Parathyroid adenoma (tissue), 2 donors: Measurements from ENCODE around the gene RTCB.

Experiments used
- H2AFZ ChIP-seq: fragments of 300-600 bp; sonication (generic); one replicate; pipeline ENCODE4 v1.7.0; 2017; ENCODE audit warnings: antibody characterized with exemption, mild to moderate bottlenecking
- H3K27ac ChIP-seq: fragments of 300-600 bp; sonication (generic); one replicate; pipeline ENCODE4 v1.7.0; 2017
- H3K27me3 ChIP-seq: fragments of 300-600 bp; sonication (generic); one replicate; pipeline ENCODE4 v1.7.0; 2017; ENCODE audit warnings: low read length; ENCODE audit not compliant: control insufficient read depth, insufficient read depth
- H3K36me3 ChIP-seq: fragments of 300-600 bp; sonication (generic); one replicate; pipeline ENCODE4 v1.7.0; 2017; ENCODE audit warnings: low read length; ENCODE audit not compliant: control insufficient read depth, insufficient read depth
- H3K4me1 ChIP-seq: fragments of 300-600 bp; sonication (generic); one replicate; pipeline ENCODE4 v1.7.0; 2017; ENCODE audit warnings: control low read depth
- H3K4me2 ChIP-seq: fragments of 300-600 bp; sonication (generic); one replicate; pipeline ENCODE4 v1.7.0; 2017; ENCODE audit warnings: low read length
- H3K4me3 ChIP-seq: fragments of 300-600 bp; sonication (generic); one replicate; pipeline ENCODE4 v1.7.0; 2017; ENCODE audit warnings: low read depth, low read length
- H3K79me2 ChIP-seq: fragments of 300-600 bp; sonication (generic); one replicate; pipeline ENCODE4 v1.7.0; 2017; ENCODE audit warnings: control low read depth
- H3K9ac ChIP-seq: fragments of 300-600 bp; sonication (generic); one replicate; pipeline ENCODE4 v1.7.0; 2017; ENCODE audit warnings: mild to moderate bottlenecking
- H3K9me3 ChIP-seq: fragments of 300-600 bp; sonication (generic); one replicate; pipeline ENCODE4 v1.7.0; 2017; ENCODE audit warnings: low read length; ENCODE audit not compliant: control insufficient read depth
- TF ChIP-seq, protein P1 (sequence below): fragments of 300-600 bp; sonication (generic); IDR thresholded peaks from one replicate; pipeline ENCODE4 v1.7.0; 2017; ENCODE audit warnings: antibody characterized with exemption, mild to moderate bottlenecking
- donor health status: primary hyperparathyroidism.

The RTCB gene

DNA sequence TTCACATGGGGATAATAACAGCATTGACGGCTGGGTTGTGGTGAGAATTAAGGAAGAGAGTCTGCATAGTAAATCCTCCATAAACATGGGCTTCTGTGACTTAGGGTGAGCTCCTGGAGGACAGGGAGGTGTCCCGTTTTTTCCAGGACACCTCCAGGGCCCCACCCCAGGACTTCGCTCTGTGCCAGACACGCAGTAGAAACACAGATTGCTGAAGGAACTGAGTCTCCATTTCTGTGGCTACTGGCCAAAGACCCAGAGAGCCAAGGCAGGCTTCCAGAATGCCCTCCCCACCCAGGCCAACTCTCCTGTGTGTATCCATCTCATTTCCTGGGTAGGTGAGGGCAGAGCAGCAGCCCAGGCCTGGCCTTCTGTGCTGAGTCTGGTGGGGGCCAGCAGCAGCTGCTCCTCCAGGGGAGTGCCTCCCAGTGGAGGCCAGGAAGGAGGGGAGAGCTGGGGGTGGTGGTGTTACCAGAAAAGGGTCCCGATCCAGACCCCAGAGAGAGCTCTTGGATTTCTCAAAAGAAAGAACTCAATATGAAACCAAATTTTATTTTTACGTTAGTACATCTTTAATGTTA is 63.9 kb downstream of the RTCB start:
- Histone ChIP-seq H3K4me2 (no peak overlapping the region), H2AFZ (no peak overlapping the region), H3K9ac (no peak overlapping the region), H3K79me2 (no peaks in the 10 kb centered on the region), H3K27ac (no peak overlapping the region), H3K4me1 (no peaks in the 10 kb centered on the region), H3K4me3 (no peak overlapping the region), H3K27me3 (no peaks in the 10 kb centered on the region), H3K9me3 (no peaks in the 10 kb centered on the region), H3K36me3 (no peaks in the 10 kb centered on the region)
- TF ChIP-seq, protein P1, sequence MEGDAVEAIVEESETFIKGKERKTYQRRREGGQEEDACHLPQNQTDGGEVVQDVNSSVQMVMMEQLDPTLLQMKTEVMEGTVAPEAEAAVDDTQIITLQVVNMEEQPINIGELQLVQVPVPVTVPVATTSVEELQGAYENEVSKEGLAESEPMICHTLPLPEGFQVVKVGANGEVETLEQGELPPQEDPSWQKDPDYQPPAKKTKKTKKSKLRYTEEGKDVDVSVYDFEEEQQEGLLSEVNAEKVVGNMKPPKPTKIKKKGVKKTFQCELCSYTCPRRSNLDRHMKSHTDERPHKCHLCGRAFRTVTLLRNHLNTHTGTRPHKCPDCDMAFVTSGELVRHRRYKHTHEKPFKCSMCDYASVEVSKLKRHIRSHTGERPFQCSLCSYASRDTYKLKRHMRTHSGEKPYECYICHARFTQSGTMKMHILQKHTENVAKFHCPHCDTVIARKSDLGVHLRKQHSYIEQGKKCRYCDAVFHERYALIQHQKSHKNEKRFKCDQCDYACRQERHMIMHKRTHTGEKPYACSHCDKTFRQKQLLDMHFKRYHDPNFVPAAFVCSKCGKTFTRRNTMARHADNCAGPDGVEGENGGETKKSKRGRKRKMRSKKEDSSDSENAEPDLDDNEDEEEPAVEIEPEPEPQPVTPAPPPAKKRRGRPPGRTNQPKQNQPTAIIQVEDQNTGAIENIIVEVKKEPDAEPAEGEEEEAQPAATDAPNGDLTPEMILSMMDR = no peak

DNA sequence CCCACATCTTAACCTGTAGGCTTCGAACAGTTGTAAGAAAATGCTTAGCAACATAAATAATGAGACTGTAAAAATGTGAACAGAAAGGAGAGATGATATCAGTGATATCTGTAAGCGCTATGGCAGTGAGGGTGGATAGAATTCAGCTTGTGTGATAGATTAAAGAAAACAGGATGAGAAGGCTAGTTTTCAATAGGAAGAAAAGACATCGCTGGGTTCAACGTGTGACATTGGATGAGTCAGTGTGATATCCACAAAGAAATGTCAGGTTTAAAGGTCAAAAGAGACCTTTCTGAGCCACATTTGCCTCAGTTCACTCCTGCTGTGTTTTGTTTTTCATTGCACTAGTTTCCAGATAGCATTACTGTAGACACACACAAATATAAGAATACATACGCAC is 68.1 kb downstream of the RTCB start:
- Histone ChIP-seq H3K9me3 (no peaks in the 10 kb centered on the region), H3K4me3 (no peak overlapping the region), H3K36me3 (no peaks in the 10 kb centered on the region), H3K4me2 (no peak overlapping the region), H2AFZ (no peak overlapping the region), H3K27me3 (no peaks in the 10 kb centered on the region), H3K79me2 (no peaks in the 10 kb centered on the region), H3K9ac (no peak overlapping the region), H3K4me1 (no peaks in the 10 kb centered on the region), H3K27ac (no peak overlapping the region)
- TF ChIP-seq, protein P1 = no peak

DNA sequence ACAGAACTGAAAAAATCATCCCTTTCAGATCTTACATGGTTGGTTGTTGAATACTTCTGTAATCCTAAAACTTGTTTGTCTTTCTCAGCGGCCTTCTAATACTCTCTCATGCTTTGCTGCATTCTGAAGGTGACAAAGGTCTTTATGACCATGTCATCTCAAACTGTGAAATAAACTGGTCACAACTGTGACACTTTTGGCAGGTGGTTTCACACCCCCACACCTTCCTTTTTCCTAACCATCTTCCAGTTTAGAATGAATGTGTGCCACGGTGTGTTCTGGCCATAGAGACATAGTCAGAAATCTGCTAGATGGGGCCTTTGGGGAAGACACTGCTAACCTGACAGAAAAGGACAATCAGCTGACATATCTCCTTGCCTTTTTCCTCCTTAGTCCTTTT is 69.1 kb downstream of the RTCB start:
- Histone ChIP-seq H3K4me2 (no peak overlapping the region), H2AFZ (no peak overlapping the region), H3K27me3 (no peaks in the 10 kb centered on the region), H3K27ac (no peak overlapping the region), H3K79me2 (no peaks in the 10 kb centered on the region), H3K4me3 (no peak overlapping the region), H3K9me3 (no peaks in the 10 kb centered on the region), H3K4me1 (no peaks in the 10 kb centered on the region), H3K36me3 (no peaks in the 10 kb centered on the region), H3K9ac (no peak overlapping the region)
- TF ChIP-seq, protein P1 = no peak

DNA sequence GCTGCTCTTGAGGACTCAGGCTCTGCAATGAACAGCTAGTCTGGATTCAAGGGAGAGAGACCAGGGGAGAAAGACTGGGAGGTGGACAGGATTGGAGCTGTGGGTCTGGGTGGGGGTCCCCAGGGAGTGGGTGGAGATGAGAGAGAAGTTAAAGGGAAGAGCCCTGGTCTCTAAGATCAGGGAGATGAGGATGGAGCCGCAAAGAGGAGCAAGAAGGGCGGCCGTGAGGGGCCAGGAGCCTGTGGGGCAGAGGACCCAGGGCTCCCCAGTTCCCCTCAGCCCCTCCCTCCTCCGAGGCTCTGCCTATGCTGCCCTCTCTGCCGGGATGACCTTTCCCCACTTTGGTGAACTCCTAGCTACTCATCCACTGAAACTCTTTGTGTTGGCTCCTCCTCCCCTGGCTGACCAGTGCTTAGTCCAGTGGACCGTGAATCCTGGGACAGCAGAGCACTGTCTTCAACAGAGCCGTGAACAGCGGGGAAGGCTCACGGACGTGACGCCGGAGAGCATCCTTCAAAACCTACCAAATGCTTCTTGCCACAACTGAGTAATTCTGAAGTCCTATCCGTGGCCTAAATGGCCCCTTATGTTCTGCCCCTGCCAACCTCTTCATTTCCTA is 70.8 kb downstream of the RTCB start:
- no peak overlapping the region for H3K4me3 ChIP-seq
- no peak overlapping the region for H3K27ac ChIP-seq
- H3K9ac ChIP-seq = no peak overlapping the region

More for the DNA sequence above, 70.8 kb downstream of the RTCB start:
- Histone ChIP-seq H3K36me3 (no peaks in the 10 kb centered on the region), H3K27me3 (no peaks in the 10 kb centered on the region), H3K4me1 (no peaks in the 10 kb centered on the region), H3K9me3 (no peaks in the 10 kb centered on the region), H3K79me2 (no peaks in the 10 kb centered on the region), H3K4me2 (no peak overlapping the region), H2AFZ (no peak overlapping the region)
- TF ChIP-seq, protein P1 = no peak
